ENCODE data around the gene ATP13A4.

Gene ATP13A4

DNA sequence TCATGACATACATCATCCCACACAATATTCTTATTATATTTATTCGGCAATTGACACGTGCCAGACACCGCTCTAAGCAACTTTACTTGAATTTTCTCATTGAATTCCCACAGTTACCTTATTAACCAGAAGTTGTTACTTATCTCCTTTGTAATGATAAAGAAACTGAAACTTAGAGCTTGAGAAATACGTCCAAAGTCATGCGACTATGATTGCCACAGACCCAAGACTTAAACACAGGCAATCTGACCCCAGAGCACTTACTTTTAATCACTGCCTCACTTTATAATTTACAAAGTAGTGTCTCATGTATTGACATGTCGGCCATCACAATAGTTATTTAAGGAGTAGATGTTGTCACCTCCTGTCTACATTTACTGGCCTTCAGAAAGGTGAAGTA, 64.7 kb downstream of the ATP13A4 start:
- no peak for DNase-seq

DNA sequence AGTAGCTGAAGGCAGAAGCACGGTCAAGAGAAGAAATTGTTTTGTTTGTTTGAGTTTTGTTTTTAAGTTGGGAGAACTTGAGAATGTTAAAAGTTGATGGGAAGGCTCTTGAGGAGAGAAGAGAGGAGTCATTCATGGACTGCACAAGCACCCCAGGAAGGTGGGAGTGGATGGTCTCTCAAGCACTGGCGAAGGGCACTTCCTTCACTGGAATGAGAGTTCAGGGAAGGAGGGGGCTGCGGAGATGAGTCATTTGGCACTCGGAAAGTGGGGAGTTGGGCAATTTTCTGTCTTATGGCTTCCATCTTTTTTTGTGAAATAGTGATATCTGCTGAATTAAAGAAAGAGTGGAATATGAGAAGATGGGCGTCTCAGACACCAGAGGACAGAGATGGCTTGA, 66.0 kb downstream of the ATP13A4 start:
- no peak for DNase-seq

DNA sequence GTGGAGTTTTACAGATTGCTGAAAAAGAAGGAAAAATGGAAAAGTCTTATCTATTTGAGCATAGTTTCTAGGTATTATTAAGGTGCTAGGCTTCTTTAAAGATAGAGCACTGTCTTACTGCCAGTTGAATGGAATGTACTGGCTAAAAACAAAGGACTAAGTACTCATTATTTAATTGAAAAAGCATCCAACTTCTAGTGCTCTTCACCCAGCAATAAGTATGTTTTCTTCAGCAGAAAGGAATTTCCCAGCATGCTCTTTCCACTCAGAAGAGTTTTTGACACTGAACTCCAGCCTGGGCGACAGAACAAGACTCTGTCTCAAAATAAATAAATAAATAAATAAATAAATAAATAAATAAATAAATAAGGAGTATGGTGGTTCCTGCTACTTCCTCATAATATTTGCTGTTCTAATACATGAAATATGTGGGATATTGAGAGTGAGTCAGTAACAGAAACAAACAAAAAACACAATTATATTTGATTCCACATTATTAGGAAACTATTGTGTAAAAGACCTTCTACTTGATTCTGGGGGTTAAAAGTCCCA, 70.6 kb downstream of the ATP13A4 start:
- no peak for DNase-seq

DNA sequence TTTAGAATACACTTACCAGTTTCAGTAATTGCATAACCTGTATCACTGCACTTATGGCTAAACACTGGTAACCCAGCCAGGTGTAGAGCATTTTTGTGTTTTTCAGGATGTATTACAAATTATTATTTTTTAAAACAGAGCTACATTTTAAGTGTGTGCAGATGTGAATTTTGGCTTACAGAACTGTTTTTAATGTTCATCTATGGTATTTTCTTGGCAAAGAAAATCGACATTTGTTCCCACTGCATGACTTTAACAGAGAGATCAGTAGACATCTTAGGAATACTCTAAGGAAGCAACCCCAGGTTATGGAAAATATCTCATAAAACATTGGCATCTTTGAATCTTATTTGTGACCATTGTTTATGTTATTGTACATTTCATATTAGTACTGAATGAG, 73.3 kb downstream of the ATP13A4 start:
- DNase-seq = no peak

DNA sequence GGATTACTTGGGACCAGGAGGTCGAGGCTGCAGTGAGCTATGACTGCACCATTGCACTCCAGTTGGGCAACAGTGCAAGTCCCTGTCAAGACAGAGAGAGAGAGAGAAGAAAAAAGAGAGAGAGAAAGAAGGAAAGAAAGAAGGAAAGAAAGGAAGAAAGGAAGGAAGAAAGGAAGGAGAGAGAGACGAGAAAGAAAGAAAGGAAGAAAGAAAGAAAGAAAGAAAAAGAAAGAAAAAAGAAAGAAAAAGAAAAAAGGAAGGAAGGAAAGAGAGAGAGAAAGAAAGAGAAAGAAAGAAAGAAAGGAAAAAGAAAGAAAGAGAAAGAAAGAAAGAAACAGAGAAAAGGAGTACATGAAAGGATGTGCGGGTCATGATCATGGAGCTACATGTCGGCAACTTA, 80.2 kb downstream of the ATP13A4 start:
- DNase-seq = no peak

DNA sequence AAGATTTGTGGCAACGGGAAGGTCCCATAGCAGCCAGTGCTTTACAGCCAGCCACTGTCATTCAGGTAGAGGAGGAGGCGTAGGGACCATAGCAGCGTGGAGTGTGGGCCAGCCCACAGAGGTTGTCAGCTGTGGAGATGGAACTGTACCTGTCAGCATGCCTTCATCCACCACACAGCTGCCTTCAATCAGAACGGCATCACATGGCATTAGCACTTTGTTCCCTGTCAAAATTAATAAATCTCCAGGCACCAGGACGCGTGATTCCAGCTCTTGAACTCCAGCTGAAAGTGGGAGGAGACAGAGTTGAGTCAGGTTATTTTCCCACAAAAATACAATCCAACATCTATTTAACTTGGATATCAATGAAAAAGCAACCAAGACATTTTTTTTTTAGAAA, 84.0 kb downstream of the ATP13A4 start:
- DNase-seq = no peak

DNA sequence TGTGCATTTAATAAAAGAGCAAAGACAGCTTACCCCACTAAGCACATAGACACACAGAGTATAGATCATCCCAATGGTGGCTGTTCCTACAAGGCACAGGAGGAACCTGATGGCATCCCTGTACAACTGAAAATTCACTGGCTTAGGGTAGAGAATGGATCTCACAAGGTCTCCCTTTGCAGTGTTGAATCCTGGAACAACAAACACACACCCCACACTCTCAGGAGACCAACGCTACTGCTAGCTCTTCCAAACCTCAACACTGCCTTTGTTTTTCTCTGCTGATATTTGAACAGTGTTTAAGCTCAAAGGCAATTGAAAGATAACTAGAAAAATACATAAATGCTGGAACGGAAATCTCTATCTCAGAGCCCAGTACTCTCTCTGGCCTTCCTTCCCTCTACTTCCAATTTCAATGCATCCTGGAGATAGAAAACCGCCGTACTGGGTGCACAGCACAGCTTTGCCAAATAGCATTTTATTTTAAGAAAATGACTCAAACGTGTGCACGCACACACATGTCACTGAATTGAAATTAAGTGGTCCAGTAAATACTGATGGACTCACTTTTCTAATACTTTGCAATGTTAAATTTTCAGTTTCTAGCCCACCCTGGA, 88.6 kb downstream of the ATP13A4 start:
- no peak for DNase-seq

DNA sequence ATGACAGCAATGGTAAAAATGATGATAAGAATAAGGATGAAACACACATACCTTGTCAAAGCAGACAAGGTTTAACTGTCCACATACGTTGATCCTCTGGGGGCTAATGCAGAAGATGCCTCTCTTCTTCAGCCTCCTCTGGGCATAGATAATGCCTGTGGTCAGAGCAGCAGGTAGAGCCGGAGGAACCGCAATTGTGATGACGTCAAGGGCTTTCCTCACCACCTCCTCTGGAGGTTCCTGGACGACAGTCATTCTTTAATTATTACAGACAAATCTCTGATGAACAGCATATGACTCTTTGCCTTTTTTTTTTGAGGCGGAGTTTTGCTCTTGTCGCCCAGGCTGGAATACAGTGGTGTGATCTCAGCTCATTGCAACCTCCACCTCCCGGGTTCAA, 89.8 kb downstream of the ATP13A4 start:
- no peak for DNase-seq

DNA sequence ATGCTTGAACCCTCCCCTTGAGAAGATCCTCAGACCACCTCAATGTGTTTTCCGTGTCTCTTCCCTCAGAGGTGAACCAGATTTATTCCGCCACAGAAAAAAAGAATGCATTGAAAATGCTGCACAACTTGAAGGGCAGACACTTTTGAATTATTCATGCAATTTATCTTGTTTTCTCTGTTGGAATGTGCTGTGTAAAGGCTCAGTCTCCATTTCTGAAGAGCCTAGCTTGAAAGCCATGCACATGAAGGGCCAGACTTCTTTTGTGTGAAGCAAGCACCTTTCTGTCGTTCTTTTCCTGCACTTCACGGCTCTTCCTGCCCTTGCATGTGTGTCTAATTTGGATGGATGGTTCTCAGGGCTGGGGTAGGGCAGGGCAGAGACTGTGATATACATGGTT, 97.2 kb downstream of the ATP13A4 start:
- no peak for DNase-seq

DNA sequence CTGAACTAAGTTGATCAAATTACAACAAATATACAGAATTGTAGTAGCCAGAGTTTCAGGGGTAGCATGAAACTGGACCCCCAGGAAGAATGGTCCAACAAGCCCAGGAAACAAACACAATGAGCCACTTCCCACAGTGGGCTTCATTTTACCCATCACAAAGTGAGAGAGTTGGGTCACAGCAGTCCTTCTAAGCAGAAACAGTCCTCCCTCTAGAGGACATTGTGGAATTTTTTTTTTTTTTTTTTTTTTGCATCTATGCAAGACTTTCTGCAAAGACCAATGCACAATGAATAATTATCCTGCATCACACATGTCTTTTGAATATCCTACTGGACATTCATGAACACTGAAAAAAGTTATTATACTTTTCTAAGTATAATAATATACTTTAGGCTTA, 102.4 kb downstream of the ATP13A4 start:
- no peak for DNase-seq

DNA sequence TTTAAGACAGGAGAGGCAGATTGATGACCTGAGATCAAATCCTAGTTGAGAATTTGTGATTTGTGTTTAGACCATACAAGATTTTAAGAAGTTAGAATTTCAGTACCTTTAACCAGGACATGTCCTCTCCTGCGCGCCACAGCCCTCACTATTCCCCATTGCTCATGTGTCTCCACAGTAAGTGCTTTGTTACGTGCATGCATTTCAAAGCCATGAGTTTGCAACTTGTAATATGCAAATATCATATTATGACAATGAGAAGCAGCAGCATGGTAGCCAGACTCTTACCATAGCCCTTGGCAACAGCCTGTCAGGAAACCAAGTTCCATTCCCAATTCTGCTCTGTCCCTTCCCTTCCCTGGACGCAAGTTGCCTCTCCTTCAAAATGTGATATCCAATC, 102.8 kb downstream of the ATP13A4 start:
- DNase-seq = no peak

DNA sequence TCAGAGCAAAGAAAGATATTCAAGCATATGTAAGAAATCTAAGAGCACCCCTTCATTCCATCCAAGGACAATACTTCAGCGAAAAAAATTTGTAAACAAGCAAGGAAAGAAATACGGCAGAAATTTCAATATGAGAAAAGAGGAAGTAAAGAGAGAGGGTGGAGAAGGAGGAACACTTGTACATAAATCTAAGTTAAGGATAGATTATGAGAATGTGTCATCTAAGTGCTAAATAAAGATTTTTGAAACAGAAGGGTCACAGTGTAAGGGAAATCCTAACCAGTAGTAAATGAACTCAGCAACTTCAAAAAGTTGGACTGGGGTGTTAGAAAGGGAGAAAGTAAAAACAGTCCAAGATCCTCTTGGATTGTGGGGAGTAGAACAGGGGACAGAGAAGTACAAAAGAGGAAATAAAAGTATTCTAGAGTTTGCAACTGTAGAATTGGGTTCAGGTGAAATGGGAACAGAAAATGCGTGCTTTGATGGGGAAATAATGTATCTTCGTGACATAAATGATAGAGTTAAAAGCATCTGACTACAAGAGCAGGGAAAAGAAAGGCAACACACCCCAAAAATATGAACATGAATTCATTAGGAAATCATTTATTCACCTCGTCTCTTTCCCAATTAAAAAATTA, 107.6 kb downstream of the ATP13A4 start:
- no peak for DNase-seq

DNA sequence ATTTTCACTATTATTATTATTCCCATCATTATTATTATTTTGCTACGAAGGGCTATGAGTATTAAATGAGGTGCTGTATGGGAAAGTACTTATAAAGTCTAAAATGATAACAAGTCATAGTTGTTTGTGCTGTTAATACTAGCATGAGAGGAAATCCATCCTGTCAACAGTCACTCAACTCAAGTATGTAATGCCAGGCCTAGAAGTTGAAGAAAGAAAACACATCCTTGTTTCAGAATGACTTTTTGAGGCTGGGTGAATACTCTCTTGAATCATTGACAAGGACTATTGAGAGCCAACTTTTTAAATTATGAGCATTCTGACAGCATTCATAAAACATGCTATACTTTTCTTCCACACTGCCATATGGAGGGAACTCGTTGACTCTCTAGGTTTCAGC, 115.3 kb downstream of the ATP13A4 start:
- DNase-seq = no peak

DNA sequence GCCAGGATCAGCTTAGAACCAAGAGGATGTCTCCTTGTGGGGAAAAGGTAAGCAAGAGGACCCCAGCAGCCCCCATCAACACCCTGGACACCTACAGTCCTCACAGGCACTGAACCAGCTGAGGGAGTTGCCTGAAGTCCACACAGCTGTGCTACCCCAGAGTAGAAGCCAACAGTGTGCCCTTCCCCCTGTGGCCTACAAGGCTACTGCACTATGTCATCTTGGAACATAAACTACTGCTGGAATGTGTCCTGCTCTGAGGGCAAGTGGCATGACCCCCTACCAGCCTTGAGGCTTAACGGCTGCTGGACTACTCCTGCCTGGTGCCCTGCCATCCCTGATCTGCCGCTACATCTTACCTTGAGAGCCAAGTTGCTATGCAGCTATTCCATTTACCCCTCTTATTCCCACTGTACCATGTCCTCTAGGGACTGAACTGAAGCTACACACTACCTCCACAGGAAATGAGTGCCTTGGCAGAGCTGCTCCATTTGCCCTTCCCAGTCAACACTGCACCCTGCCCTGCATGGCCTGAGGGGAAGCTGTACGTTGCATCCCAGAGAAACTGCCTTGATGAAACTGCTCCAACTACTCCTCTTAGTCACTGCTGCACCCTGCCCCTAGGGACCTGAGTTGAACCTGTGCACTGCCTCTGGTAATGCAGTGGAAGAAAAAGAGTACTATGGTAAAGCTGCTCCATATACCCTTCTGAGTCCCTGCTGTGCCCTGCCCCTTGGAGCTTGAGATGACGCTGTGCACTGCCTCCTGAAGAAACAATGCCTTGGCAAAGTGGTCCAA, 135.9 kb downstream of the ATP13A4 start:
- DNase-seq = no peak

DNA sequence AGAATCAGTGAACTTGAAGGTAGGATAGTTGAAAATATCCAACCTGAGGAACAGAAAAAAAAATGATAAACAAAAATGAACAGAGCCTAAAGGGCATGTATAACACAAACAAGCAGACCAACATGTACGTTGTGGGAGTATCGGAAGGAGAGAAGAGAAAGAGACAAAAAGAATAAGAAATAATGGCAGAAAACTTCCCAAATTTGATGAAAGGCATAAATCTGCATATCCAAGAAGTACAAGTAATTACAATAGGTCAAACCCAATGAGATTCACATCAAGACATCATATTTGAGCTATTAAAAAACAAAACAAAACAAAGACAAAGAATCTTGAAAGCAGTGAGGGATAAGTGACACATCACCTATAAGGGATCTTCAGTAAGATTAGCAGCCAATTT, 138.1 kb downstream of the ATP13A4 start:
- no peak for DNase-seq

DNA sequence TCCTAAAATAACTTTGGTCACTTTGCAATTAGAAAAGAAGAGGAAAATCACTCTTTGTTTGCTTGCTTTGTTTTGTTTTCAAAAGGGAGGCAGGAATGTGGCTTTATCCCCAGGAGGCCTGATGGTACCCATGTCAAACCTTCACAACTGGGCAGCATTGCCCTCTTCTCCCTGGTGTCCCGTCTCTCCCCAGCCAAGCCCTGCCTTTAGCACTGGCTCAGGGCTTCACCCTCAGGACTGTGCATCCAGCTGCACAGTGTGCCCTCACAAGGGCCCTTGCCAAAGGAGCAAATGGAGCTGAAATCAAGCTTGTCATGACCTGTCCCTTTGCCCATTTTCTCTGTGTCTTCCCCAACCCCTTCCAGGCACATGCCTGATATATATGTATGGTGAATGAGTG, 147.0 kb downstream of the ATP13A4 start:
- DNase-seq = no peak

DNA sequence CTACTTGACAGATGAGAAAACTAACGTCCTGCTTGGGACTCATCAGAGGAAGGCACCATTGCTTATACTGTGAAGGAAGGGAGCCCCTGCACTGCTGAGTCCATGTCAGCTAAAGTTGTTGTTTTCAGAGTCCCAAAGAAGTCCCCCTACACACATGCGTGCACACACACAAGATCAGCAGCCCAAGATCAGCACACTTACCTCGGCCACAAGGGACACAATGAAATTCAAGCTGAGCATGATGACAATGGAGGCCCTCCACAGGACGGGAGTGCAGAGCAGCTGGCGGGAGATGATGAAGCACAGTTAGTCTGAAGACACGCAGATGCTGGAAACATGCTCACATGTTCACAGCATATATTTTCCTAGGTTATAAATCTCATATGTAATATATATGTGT, 147.6 kb downstream of the ATP13A4 start:
- peak; percentile 3 for DNase-seq

DNA sequence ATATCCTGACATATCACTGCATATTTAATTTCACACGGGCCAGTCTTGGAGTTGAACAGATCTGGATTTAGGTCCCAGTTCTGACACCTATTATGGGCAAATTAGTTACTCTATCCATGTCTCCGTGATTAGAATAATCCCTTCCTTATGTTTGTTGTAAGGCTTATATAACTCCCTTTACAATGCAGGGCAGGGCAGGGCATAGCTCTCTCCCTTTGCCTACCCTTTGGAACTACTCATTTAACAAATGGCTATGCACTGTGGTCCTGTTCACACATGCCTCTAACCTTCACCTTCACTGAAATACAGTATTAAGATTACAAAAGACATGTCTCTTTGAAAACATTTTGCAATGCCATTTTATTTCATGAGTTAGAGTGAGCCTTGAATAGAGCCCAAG, 151.4 kb downstream of the ATP13A4 start:
- no peak for DNase-seq

DNA sequence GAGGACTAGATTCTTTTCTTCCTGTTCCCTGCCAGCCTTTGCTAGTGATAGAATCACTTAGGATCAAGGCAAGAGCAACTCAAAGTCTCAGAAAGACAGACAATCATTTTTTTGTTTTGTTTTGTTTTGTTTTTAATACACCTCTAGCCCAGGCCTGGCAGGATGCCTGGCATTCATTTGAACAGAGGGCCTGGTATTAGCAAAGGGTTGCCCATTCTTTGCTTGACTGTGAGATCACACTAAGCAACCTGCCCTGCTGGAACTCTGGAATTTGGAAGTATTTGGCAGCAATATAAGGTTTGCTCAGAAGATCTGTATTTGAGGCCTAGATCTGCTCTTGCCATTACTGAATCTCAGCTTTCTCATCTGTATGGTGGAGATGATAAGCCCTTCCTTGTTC, 154.4 kb downstream of the ATP13A4 start:
- no peak for DNase-seq

DNA sequence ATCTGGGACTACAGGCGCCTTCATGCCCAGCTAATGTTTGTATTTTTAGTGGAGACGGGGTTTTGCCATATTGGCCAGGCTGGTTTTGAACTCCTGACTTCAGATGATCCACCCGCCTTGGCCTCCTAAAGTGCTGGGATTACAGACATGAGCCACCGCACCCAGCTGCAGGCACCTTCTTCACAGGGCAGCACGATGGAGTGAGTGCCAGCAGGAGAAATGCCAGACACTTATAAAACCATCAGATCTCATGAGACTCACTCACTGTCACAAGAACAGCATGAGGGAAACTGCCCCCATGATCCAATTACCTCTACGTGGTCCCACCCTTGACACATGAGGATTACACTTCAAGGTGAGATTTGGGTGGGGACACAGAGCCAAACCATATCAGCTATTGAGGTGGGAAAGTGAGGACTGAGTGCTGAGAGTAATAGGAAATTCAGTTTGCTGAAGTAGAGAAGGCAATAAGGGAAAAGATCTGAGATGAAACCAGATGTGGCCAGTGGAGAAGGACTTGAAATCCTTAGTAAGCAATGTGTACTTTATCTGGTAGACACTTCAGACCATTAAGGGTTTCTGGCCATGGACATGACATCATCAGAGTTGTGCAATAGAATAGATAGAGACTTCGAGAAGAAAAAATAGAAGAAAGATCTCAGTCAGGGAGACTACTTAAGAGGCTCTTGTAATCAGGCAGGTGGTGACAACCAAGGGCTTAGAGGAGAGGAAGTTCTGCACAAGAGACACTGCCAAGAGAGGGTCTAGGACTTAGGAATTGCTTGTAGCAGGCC, 158.0 kb downstream of the ATP13A4 start:
- no peak for DNase-seq

DNA sequence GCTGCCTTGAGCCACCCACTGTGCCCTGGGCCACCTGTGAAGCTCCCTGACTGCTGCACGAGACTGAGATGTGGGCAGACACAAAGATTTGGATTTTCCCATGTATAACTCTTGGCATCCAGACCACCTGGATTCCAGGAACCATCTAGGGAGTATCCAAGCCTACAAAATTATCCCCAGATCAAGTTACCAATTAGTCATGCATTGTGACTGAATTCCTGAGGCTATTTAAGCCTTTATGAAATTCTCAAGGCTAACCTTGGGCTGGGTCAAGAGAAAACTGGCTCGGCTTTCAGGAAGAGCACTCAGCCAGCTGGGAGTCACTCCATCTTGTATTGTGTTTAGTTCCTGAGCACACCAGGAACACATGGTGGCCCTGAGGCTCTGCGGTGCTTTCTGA, 162.8 kb downstream of the ATP13A4 start:
- DNase-seq = peak; percentile 4

DNA sequence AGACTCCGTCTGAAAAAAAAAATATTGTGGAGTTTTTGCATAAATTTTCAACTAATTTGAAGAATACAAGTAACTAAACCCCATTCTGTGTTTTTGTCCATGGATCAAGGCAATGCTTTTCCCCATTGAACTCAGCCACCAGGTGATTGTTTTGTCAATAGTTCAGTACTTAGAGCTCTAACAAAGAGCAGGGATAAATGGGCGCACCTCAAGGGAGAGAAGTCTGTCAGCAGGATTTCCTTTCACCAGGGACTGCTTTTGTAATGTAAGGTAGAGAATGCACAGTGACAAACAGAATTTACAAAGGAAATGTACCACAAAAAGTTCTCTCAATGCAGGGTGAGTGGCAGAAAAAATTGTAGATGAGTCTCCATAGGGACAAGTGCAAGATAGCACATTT, 165.4 kb downstream of the ATP13A4 start:
- DNase-seq = no peak

DNA sequence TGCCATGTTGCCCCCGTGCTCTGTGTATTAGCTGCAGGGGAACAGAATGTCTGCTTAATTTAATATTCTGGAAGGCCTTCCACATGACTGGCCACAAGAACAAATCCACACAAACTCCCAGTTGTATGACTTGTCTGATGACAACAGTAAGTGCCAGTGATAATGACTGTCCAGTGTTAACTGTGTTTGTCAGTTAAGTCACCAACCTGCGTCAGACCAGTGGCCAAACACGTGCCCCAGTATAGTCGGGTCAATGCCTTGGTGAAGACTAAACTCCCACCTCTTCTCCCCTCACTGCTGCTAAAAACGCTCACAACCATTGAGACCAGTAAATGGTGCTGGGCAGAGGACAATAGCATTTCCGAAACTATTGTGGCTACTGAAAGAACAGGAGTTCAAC, 166.3 kb downstream of the ATP13A4 start:
- DNase-seq = no peak
